AG09309 (cell line): ENCODE data around the gene SLC27A1.

Experiments used
- DNase-seq: peaks from one replicate; pipeline ENCODE4 v3.0.0-alpha.2; 2010; ENCODE audit warnings: low read depth
- H3K4me3 ChIP-seq: 2 replicates; pipeline ENCODE4 v1.5.1; 2011; ENCODE audit warnings: mild to moderate bottlenecking, low read depth, low read length, moderate library complexity; ENCODE audit not compliant: control insufficient read depth
- CTCF ChIP-seq: IDR thresholded peaks from 2 replicates; pipeline ENCODE4 v1.5.1; 2011; ENCODE audit warnings: mild to moderate bottlenecking, low read depth, low read length, inconsistent platforms; ENCODE audit not compliant: insufficient read depth, control insufficient read depth; ENCODE audit errors: missing control alignments

SLC27A1 gene

GRCh38 chr19:17479325-17479791 is 9.0 kb downstream of the SLC27A1 start:
- DNase-seq: peak; percentile 64
- no peak for TF ChIP-seq CTCF
- H3K4me3 ChIP-seq: no peak overlapping the region

GRCh38 chr19:17481986-17482385 is 11.7 kb downstream of the SLC27A1 start:
- TF ChIP-seq CTCF: no peak
- DNase-seq: no peak
- no peak overlapping the region for H3K4me3 ChIP-seq

GRCh38 chr19:17482877-17483604 is 12.7 kb downstream of the SLC27A1 start:
- H3K4me3 ChIP-seq: no peak overlapping the region
- DNase-seq: no peak

GRCh38 chr19:17483605-17484002 is 13.3 kb downstream of the SLC27A1 start:
- H3K4me3 ChIP-seq: no peak overlapping the region
- no peak for DNase-seq
- TF ChIP-seq CTCF: no peak

More at GRCh38 chr19:17482877-17483604, 12.7 kb downstream of the SLC27A1 start:
- TF ChIP-seq CTCF: no peak

- no peak for DNase-seq
- TF ChIP-seq CTCF: no peak
- H3K4me3 ChIP-seq: no peak overlapping the region
Observed at GRCh38 chr19:17484520-17485185, 14.3 kb downstream of the SLC27A1 start.

- DNase-seq: no peak
- no peak overlapping the region for H3K4me3 ChIP-seq
- TF ChIP-seq CTCF: no peak
Observed at GRCh38 chr19:17486545-17487240, 16.4 kb downstream of the SLC27A1 start.
